Esophagus (tissue), 2 donors: ENCODE measurements around the gene SLC9B1. TPM values are rescaled to one million over a fixed set of nuclear protein-coding genes. Genes with fewer than 3 reads are reported as not detected.
A peak's percentile ranks its signal among the peaks of the same experiment; 100 is the strongest.
"Not testable (repeated sequence)": the region's sequence is repeated elsewhere in the genome, so short reads cannot be mapped to it uniquely, and the experiment has no call there.

Experiments
- H3K27ac ChIP-seq, 2 donors: one replicate each; pipeline ENCODE4 v1.5.1; 2013; ENCODE audit warnings: low read depth in 2 of 2, mild to moderate bottlenecking in 2 of 2, inconsistent platforms in 1 of 2, low read length in 1 of 2, moderate library complexity in 1 of 2
- H3K27me3 ChIP-seq, 2 donors: one replicate each; pipeline ENCODE4 v1.6.1; 2013; ENCODE audit warnings: low read length in 2 of 2, control low read depth in 1 of 2, mild to moderate bottlenecking in 1 of 2; ENCODE audit not compliant: insufficient read depth in 2 of 2, control insufficient read depth in 1 of 2
- H3K36me3 ChIP-seq, 2 donors: one replicate each; pipeline ENCODE4 v1.6.1; 2013; ENCODE audit warnings: low read length in 1 of 2; ENCODE audit not compliant: control insufficient read depth in 2 of 2, insufficient read depth in 2 of 2
- H3K4me1 ChIP-seq, 2 donors: one replicate each; pipeline ENCODE4 v1.6.1; 2013; ENCODE audit warnings: low read length in 1 of 2; ENCODE audit not compliant: control insufficient read depth in 2 of 2, insufficient read depth in 2 of 2
- H3K4me3 ChIP-seq, 2 donors: one replicate each; pipeline ENCODE4 v1.5.1; 2013; ENCODE audit warnings: low read length in 2 of 2, mild to moderate bottlenecking in 2 of 2, low read depth in 1 of 2, moderate library complexity in 1 of 2
- H3K9me3 ChIP-seq, 2 donors: one replicate each; pipeline ENCODE4 v1.6.1; 2013; ENCODE audit warnings: mild to moderate bottlenecking in 2 of 2, low read depth in 1 of 2, low read length in 1 of 2, moderate library complexity in 1 of 2; ENCODE audit not compliant: control insufficient read depth in 2 of 2, insufficient read depth in 1 of 2
- WGBS, 2 donors: extraction: QIAGEN DNeasy Blood & Tissue Kit; methylation state at CpG; one replicate each; pipeline ENCODE4 v1.1.7; 2013; 5-methylcytosine and 5-hydroxymethylcytosine counted together
- polyA plus RNA-seq, 2 donors: library from polyadenylated mRNA; stranded (reverse); fragments of 200-250 nt; gene quantifications; one replicate each; pipeline ENCODE4 v1.2.3, GENCODE V29; 2013
- donor health status: healthy with polysubstance abuse.
- donor health status: Bipolar disorder and iron deficiency.

The SLC9B1 gene
- polyA plus RNA-seq, 2 donors = 0.08 to 0.18 TPM

GRCh38 chr4:102889866-102890265 lies 129.6 kb downstream of the SLC9B1 start:
- H3K4me3 ChIP-seq = not testable (repeated sequence)

GRCh38 chr4:102888570-102888969 lies 130.9 kb downstream of the SLC9B1 start:
- not testable (repeated sequence) for H3K27ac ChIP-seq, H3K4me3 ChIP-seq, H3K36me3 ChIP-seq, H3K27me3 ChIP-seq, H3K4me1 ChIP-seq, H3K9me3 ChIP-seq
- 93 to 97% methylated on average over 2 of the region's 2 CpGs for WGBS, 2 donors

More at GRCh38 chr4:102889866-102890265, 129.6 kb downstream of the SLC9B1 start:
- H3K4me1 ChIP-seq, H3K36me3 ChIP-seq, H3K27me3 ChIP-seq, H3K9me3 ChIP-seq, H3K27ac ChIP-seq: not testable (repeated sequence)
- 47 to 49% methylated on average over 3 of the region's 3 CpGs for WGBS, 2 donors

- WGBS, 2 donors = 94 to 96% methylated on average over 2 of the region's 2 CpGs
- no peaks in the 10 kb centered on the region for H3K27me3 ChIP-seq
- H3K27ac ChIP-seq = no peak overlapping the region
These were observed 136.2 kb downstream of the SLC9B1 start for GRCh38 chr4:102883278-102883677.

GRCh38 chr4:102881343-102881742 lies 138.2 kb downstream of the SLC9B1 start:
- no peak overlapping the region for H3K4me3 ChIP-seq
- no peaks in the 10 kb centered on the region for H3K9me3 ChIP-seq
- no peaks in the 10 kb centered on the region for H3K27me3 ChIP-seq
- no peaks in the 10 kb centered on the region for H3K36me3 ChIP-seq
- WGBS, 2 donors = 74 to 98% methylated on average over 1 of the region's 1 CpG
- H3K4me1 ChIP-seq = no peaks in the 10 kb centered on the region
- no peak overlapping the region for H3K27ac ChIP-seq

More at GRCh38 chr4:102883278-102883677, 136.2 kb downstream of the SLC9B1 start:
- Histone ChIP-seq H3K4me3 (no peak overlapping the region), H3K36me3 (no peaks in the 10 kb centered on the region), H3K4me1 (no peaks in the 10 kb centered on the region), H3K9me3 (no peaks in the 10 kb centered on the region)

- WGBS, 2 donors = 88 to 91% methylated on average over 3 of the region's 3 CpGs
- H3K9me3 ChIP-seq = no peaks in the 10 kb centered on the region
- no peaks in the 10 kb centered on the region for H3K4me1 ChIP-seq
- no peaks in the 10 kb centered on the region for H3K27me3 ChIP-seq
- no peak overlapping the region for H3K27ac ChIP-seq
- no peaks in the 10 kb centered on the region for H3K36me3 ChIP-seq
- no peak overlapping the region for H3K4me3 ChIP-seq
These were observed 140.6 kb downstream of the SLC9B1 start for GRCh38 chr4:102878901-102879300.

- H3K36me3 ChIP-seq, H3K9me3 ChIP-seq, H3K27me3 ChIP-seq, H3K4me3 ChIP-seq, H3K4me1 ChIP-seq, H3K27ac ChIP-seq: not testable (repeated sequence)
- WGBS, 2 donors = 55 to 78% methylated on average over 4 of the region's 4 CpGs
These were observed 141.2 kb downstream of the SLC9B1 start for GRCh38 chr4:102878349-102878748.

GRCh38 chr4:102877477-102878106 lies 141.9 kb downstream of the SLC9B1 start:
- not testable (repeated sequence) for H3K4me3 ChIP-seq, H3K9me3 ChIP-seq, H3K27ac ChIP-seq, H3K27me3 ChIP-seq, H3K4me1 ChIP-seq, H3K36me3 ChIP-seq
- 98% methylated on average over 3 of the region's 3 CpGs for WGBS, 2 donors

- H3K4me3 ChIP-seq = no peak overlapping the region
These were observed 147.7 kb downstream of the SLC9B1 start for GRCh38 chr4:102871772-102872171.

GRCh38 chr4:102869569-102870197 lies 149.8 kb downstream of the SLC9B1 start:
- no peaks in the 10 kb centered on the region for H3K36me3 ChIP-seq
- no peaks in the 10 kb centered on the region for H3K9me3 ChIP-seq
- WGBS, 2 donors = 5 to 6% methylated on average over 19 of the region's 19 CpGs
- peak overlapping the region; percentile 97 to 99 for H3K27ac ChIP-seq
- H3K4me1 ChIP-seq = no peaks in the 10 kb centered on the region
- peak overlapping the region; percentile 75 to 84 for H3K4me3 ChIP-seq
- H3K27me3 ChIP-seq = no peaks in the 10 kb centered on the region

More at GRCh38 chr4:102871772-102872171, 147.7 kb downstream of the SLC9B1 start:
- H3K4me1 ChIP-seq = no peaks in the 10 kb centered on the region
- WGBS, 2 donors = 77 to 80% methylated on average over 2 of the region's 2 CpGs
- H3K27me3 ChIP-seq = no peaks in the 10 kb centered on the region
- no peaks in the 10 kb centered on the region for H3K36me3 ChIP-seq
- H3K9me3 ChIP-seq = no peaks in the 10 kb centered on the region
- no peak overlapping the region for H3K27ac ChIP-seq
